IMR-90 (cell line): ENCODE measurements around the gene JAKMIP1.

ENCODE experiments used
- BHLHE40 ChIP-seq: fragments of 150-350 bp; IDR thresholded peaks from 2 replicates; pipeline ENCODE4 v1.6.1; 2016; ENCODE audit warnings: mild to moderate bottlenecking, low read depth, low read length
- ELK1 ChIP-seq: fragments of 150-350 bp; IDR thresholded peaks from 2 replicates; pipeline ENCODE4 v1.6.1; 2016; ENCODE audit warnings: low read depth, mild to moderate bottlenecking, low read length, moderate library complexity, borderline replicate concordance
- FOS ChIP-seq: fragments of 150-350 bp; IDR thresholded peaks from 2 replicates; pipeline ENCODE4 v1.6.1; 2016; ENCODE audit warnings: low read depth, low read length
- MAFK ChIP-seq: IDR thresholded peaks from 2 replicates; pipeline ENCODE4 v1.6.1; 2012; ENCODE audit warnings: low read depth, low read length, improper control_type of control experiment
- MAZ ChIP-seq: IDR thresholded peaks from 2 replicates; pipeline ENCODE4 v1.6.1; 2012; ENCODE audit warnings: low read depth, mild to moderate bottlenecking, low read length, improper control_type of control experiment, moderate library complexity, borderline replicate concordance
- MXI1 ChIP-seq: IDR thresholded peaks from 2 replicates; pipeline ENCODE4 v1.6.1; 2012; ENCODE audit warnings: low read depth, mild to moderate bottlenecking, low read length, moderate library complexity, borderline replicate concordance
- NFE2L2 ChIP-seq: fragments of 150-350 bp; IDR thresholded peaks from 2 replicates; pipeline ENCODE4 v1.6.1; 2016; ENCODE audit warnings: low read depth, mild to moderate bottlenecking, low read length
- POLR2A ChIP-seq: IDR thresholded peaks from 2 replicates; pipeline ENCODE4 v1.6.1; 2012; ENCODE audit warnings: mild to moderate bottlenecking, low read depth, low read length
- RAD21 ChIP-seq: IDR thresholded peaks from 2 replicates; pipeline ENCODE4 v1.6.1; 2012; ENCODE audit warnings: low read length, improper control_type of control experiment
- RCOR1 ChIP-seq: IDR thresholded peaks from 2 replicates; pipeline ENCODE4 v1.6.1; 2012; ENCODE audit warnings: mild to moderate bottlenecking, low read length, improper control_type of control experiment; ENCODE audit not compliant: insufficient replicate concordance
- USF2 ChIP-seq: fragments of 150-350 bp; IDR thresholded peaks from 2 replicates; pipeline ENCODE4 v1.6.1; 2017; ENCODE audit warnings: mild to moderate bottlenecking, antibody characterized with exemption, low read length, low read depth
- TF ChIP-seq, protein P1 (sequence below): conservative IDR thresholded peaks from 2 replicates; pipeline ENCODE4 v1.5.1; 2012; ENCODE audit warnings: mild to moderate bottlenecking, low read depth, low read length, improper control_type of control experiment

DNA sequence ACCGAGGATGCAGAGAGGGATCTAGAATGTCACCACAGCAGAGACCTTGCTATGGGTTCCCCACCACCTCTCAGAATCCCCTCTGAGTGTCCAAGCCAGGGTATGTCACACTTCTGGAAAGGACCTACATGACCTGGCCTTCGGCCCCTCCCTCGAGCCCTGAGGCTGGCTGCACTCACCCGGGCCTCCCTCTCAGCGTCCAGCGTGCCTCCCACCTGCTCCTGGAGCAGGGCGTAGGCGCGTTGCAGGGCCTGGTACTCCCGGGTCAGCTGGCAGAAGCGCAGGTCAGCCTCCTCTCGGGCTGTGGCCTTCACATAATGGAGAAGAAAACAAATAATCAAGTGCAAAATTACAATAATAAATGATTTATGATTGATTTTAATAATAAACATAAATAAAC lies 138.2 kb downstream of the JAKMIP1 start:
- TF ChIP-seq, protein P1, sequence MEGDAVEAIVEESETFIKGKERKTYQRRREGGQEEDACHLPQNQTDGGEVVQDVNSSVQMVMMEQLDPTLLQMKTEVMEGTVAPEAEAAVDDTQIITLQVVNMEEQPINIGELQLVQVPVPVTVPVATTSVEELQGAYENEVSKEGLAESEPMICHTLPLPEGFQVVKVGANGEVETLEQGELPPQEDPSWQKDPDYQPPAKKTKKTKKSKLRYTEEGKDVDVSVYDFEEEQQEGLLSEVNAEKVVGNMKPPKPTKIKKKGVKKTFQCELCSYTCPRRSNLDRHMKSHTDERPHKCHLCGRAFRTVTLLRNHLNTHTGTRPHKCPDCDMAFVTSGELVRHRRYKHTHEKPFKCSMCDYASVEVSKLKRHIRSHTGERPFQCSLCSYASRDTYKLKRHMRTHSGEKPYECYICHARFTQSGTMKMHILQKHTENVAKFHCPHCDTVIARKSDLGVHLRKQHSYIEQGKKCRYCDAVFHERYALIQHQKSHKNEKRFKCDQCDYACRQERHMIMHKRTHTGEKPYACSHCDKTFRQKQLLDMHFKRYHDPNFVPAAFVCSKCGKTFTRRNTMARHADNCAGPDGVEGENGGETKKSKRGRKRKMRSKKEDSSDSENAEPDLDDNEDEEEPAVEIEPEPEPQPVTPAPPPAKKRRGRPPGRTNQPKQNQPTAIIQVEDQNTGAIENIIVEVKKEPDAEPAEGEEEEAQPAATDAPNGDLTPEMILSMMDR: no peak
- TF ChIP-seq ELK1 (no peak), NFE2L2 (no peak), POLR2A (no peak), MXI1 (no peak), RCOR1 (no peak), FOS (no peak), MAFK (no peak), MAZ (no peak), USF2 (no peak), BHLHE40 (no peak), RAD21 (no peak)
